H1 (cell line): ENCODE data around the gene GALNT2. TPM values are rescaled to one million over a fixed set of nuclear protein-coding genes. Genes with fewer than 3 reads are reported as not detected.

Experiments used
- CTCF ChIA-PET: fragments of 300-600 bp; sonication (Branson Sonifier 250); formaldehyde crosslinking; loops from one replicate; lab custom pipeline; 2021; ENCODE audit not compliant: partially characterized antibody; lab: Charles Lee
- POLR2A ChIA-PET: fragments of 300-600 bp; sonication (Branson Sonifier 250); formaldehyde crosslinking; loops from one replicate; lab custom pipeline; 2021; ENCODE audit warnings: inconsistent platforms; ENCODE audit not compliant: partially characterized antibody; lab: Charles Lee
- DNase-seq, 2 experiments: peaks; one replicate each; pipeline versions ENCODE4 v3.0.0 to v3.0.0-alpha.2; 2010 to 2022; ENCODE audit warnings: low spot score in 2 of 2, low read depth in 1 of 2, mixed read lengths in 1 of 2
- FAIRE-seq: peaks from 2 replicates; lab custom pipeline; 2011; peaks lifted over from hg19 to GRCh38; lab: Jason Lieb, UNC
- H2AFZ ChIP-seq: 2 replicates; pipeline ENCODE4 v1.8.1; 2012; ENCODE audit warnings: low read length, inconsistent platforms
- H2AK5ac ChIP-seq: 2 replicates; pipeline ENCODE4 v1.6.1; 2013; ENCODE audit warnings: low read depth, low read length
- H2BK120ac ChIP-seq: replicated peaks from 2 replicates; pipeline ENCODE3; 2013; ENCODE audit warnings: low read depth, low read length, inconsistent platforms
- H2BK12ac ChIP-seq: 2 replicates; pipeline ENCODE4 v1.6.1; 2013; ENCODE audit warnings: low read depth, low read length
- H2BK15ac ChIP-seq: 2 replicates; pipeline ENCODE4 v1.6.1; 2013; ENCODE audit warnings: low read length
- H2BK20ac ChIP-seq: 2 replicates; pipeline ENCODE4 v1.6.1; 2013; ENCODE audit warnings: low read length
- H2BK5ac ChIP-seq: 2 replicates; pipeline ENCODE4 v1.6.1; 2013; ENCODE audit warnings: low read depth, low read length
- H3K14ac ChIP-seq: 2 replicates; pipeline ENCODE4 v1.6.1; 2013; ENCODE audit warnings: inconsistent platforms; ENCODE audit not compliant: insufficient read length
- H3K18ac ChIP-seq: 2 replicates; pipeline ENCODE4 v1.6.1; 2013; ENCODE audit warnings: low read length; ENCODE audit errors: extremely low read depth
- H3K23ac ChIP-seq: 2 replicates; pipeline ENCODE4 v1.6.1; 2013; ENCODE audit warnings: inconsistent platforms; ENCODE audit not compliant: insufficient read length
- H3K23me2 ChIP-seq: 2 replicates; pipeline ENCODE4 v1.6.1; 2013; ENCODE audit warnings: low read depth, low read length
- H3K27ac ChIP-seq: 2 replicates; pipeline ENCODE4 v1.6.1; 2011; ENCODE audit warnings: low read depth, low read length, inconsistent platforms
- H3K27me3 ChIP-seq, 4 experiments: replicated peaks in 1 of 4; 1 replicate in 1 of 4; 2 replicates in 3 of 4; pipeline versions ENCODE4 v1.6.1 to v1.8.1; 2011 to 2013; ENCODE audit warnings: low read length in 3 of 4, mild to moderate bottlenecking in 3 of 4, inconsistent platforms in 2 of 4, mixed read lengths in 2 of 4, moderate library complexity in 1 of 4; ENCODE audit not compliant: control insufficient read depth in 3 of 4, insufficient read depth in 3 of 4; ENCODE audit errors: extremely low read depth in 1 of 4
- H3K36me3 ChIP-seq, 4 experiments: 2 replicates each; pipeline versions ENCODE4 v1.6.1 to v1.8.1; 2011 to 2013; ENCODE audit warnings: mild to moderate bottlenecking in 4 of 4, low read length in 3 of 4, moderate library complexity in 2 of 4, control low read depth in 1 of 4, inconsistent platforms in 1 of 4; ENCODE audit not compliant: insufficient read depth in 4 of 4, control insufficient read depth in 2 of 4
- H3K4ac ChIP-seq: replicated peaks from 2 replicates; pipeline ENCODE3; 2013; ENCODE audit warnings: low read length, low read depth, mixed read lengths, inconsistent platforms; ENCODE audit not compliant: insufficient read length
- H3K4me1 ChIP-seq, 4 experiments: replicated peaks in 1 of 4; 1 replicate in 1 of 4; 2 replicates in 3 of 4; pipeline versions ENCODE4 v1.6.1 to v1.8.1; 2011 to 2013; ENCODE audit warnings: low read length in 3 of 4, inconsistent platforms in 2 of 4, mixed read lengths in 1 of 4; ENCODE audit not compliant: insufficient read depth in 4 of 4, control insufficient read depth in 3 of 4
- H3K4me2 ChIP-seq, 2 experiments: 2 replicates each; pipeline versions ENCODE4 v1.6.1 to v1.8.1; 2011 to 2013; ENCODE audit warnings: low read depth in 2 of 2, low read length in 2 of 2, control low read depth in 1 of 2, inconsistent platforms in 1 of 2, mild to moderate bottlenecking in 1 of 2; ENCODE audit not compliant: insufficient read depth in 1 of 2
- H3K4me3 ChIP-seq, 4 experiments: fragments of 200-600, 300-600 bp in 1 of 4; sonication (generic), shearing (Covaris generic), sonication (Bioruptor Twin) in 1 of 4; 2 replicates each; pipeline versions ENCODE4 v1.5.1 to v1.8.1; 2011 to 2016; ENCODE audit warnings: low read length in 4 of 4, low read depth in 3 of 4, control low read depth in 2 of 4, inconsistent platforms in 2 of 4, mild to moderate bottlenecking in 2 of 4, mixed read lengths in 1 of 4, moderate library complexity in 1 of 4; ENCODE audit not compliant: insufficient read depth in 2 of 4; ENCODE audit errors: extremely low read depth in 1 of 4
- H3K56ac ChIP-seq: replicated peaks from 2 replicates; pipeline ENCODE3; 2013; ENCODE audit warnings: low read depth, mild to moderate bottlenecking, mixed read lengths, low read length, inconsistent platforms; ENCODE audit not compliant: insufficient read length
- H3K79me1 ChIP-seq: 2 replicates; pipeline ENCODE4 v1.6.1; 2013; ENCODE audit warnings: low read depth, low read length, control low read depth
- H3K79me2 ChIP-seq, 2 experiments: 2 replicates each; pipeline versions ENCODE4 v1.6.1 to v1.8.1; 2012 to 2013; ENCODE audit warnings: low read length in 2 of 2, mild to moderate bottlenecking in 2 of 2, inconsistent platforms in 1 of 2; ENCODE audit not compliant: insufficient read depth in 2 of 2, control insufficient read depth in 1 of 2
- H3K9ac ChIP-seq, 4 experiments: replicated peaks in 1 of 4; 1 replicate in 1 of 4; 2 replicates in 3 of 4; pipeline versions ENCODE4 v1.6.1 to v1.8.1; 2011 to 2013; ENCODE audit warnings: low read depth in 3 of 4, low read length in 3 of 4, control low read depth in 2 of 4, mild to moderate bottlenecking in 2 of 4, moderate library complexity in 2 of 4, inconsistent platforms in 1 of 4; ENCODE audit errors: extremely low read depth in 1 of 4
- H3K9me3 ChIP-seq, 2 experiments: 2 replicates each; pipeline versions ENCODE4 v1.6.1 to v1.8.1; 2012 to 2013; ENCODE audit warnings: mild to moderate bottlenecking in 2 of 2, moderate library complexity in 2 of 2, control low read depth in 1 of 2, inconsistent platforms in 1 of 2, low read depth in 1 of 2, low read length in 1 of 2, mixed read lengths in 1 of 2; ENCODE audit not compliant: insufficient read depth in 2 of 2
- H4K20me1 ChIP-seq, 2 experiments: replicated peaks in 1 of 2; 2 replicates each; pipeline versions ENCODE3 to v1.8.1; 2011 to 2013; ENCODE audit warnings: inconsistent platforms in 2 of 2, low read length in 2 of 2, mild to moderate bottlenecking in 1 of 2; ENCODE audit not compliant: insufficient read depth in 2 of 2, control insufficient read depth in 1 of 2
- H4K5ac ChIP-seq: 2 replicates; pipeline ENCODE4 v1.6.1; 2013; ENCODE audit warnings: low read length, low read depth, mixed read lengths, inconsistent platforms; ENCODE audit not compliant: insufficient read length
- H4K8ac ChIP-seq: 2 replicates; pipeline ENCODE4 v1.8.0; 2013; ENCODE audit warnings: mild to moderate bottlenecking, moderate library complexity, low read length, inconsistent platforms; ENCODE audit not compliant: insufficient read depth; ENCODE audit errors: extremely low read depth
- H4K91ac ChIP-seq: replicated peaks from 2 replicates; pipeline ENCODE3; 2013; ENCODE audit warnings: low read length, mixed read lengths, inconsistent platforms; ENCODE audit not compliant: insufficient read length
- BCL11A ChIP-seq, 2 experiments: IDR thresholded peaks; one replicate each; pipeline ENCODE4 v1.6.1; 2011; ENCODE audit warnings: low read depth in 2 of 2, low read length in 2 of 2, mild to moderate bottlenecking in 2 of 2
- CHD1 ChIP-seq: IDR thresholded peaks from 2 replicates; pipeline ENCODE4 v1.6.1; 2012; ENCODE audit warnings: low read depth, low read length, improper control_type of control experiment
- CREB1 ChIP-seq: IDR thresholded peaks from 2 replicates; pipeline ENCODE4 v1.6.1; 2012; ENCODE audit warnings: inconsistent platforms
- HDAC2 ChIP-seq, 2 experiments: fragments of 300-600 bp in 1 of 2; sonication (generic) in 1 of 2; IDR thresholded peaks; 2 replicates each; pipeline ENCODE4 v1.6.1; 2011 to 2012; ENCODE audit warnings: low read depth in 2 of 2, low read length in 2 of 2, mild to moderate bottlenecking in 2 of 2, moderate library complexity in 2 of 2, borderline replicate concordance in 1 of 2, inconsistent platforms in 1 of 2
- KDM5A ChIP-seq: fragments of 200-600 bp; IDR thresholded peaks from 2 replicates; pipeline ENCODE4 v1.7.1; 2012; ENCODE audit warnings: mild to moderate bottlenecking, low read length, inconsistent platforms, mixed read lengths
- NANOG ChIP-seq: IDR thresholded peaks from 2 replicates; pipeline ENCODE4 v1.6.1; 2011; ENCODE audit warnings: low read length, low read depth, mild to moderate bottlenecking, inconsistent platforms; ENCODE audit not compliant: insufficient read depth, poor library complexity, severe bottlenecking
- POLR2A ChIP-seq, 2 experiments: IDR thresholded peaks; 1 replicate in 1 of 2; 2 replicates in 1 of 2; pipeline ENCODE4 v1.6.1; 2011; ENCODE audit warnings: low read depth in 2 of 2, low read length in 2 of 2, mild to moderate bottlenecking in 2 of 2; ENCODE audit errors: control extremely low read depth in 1 of 2
- SAP30 ChIP-seq: fragments of 300-600 bp; sonication (generic); IDR thresholded peaks from 2 replicates; pipeline ENCODE4 v1.7.1; 2012; ENCODE audit warnings: low read length, moderate library complexity, mild to moderate bottlenecking, inconsistent platforms; ENCODE audit not compliant: insufficient read depth, insufficient replicate concordance
- SIX5 ChIP-seq: IDR thresholded peaks from 2 replicates; pipeline ENCODE4 v1.6.1; 2011; ENCODE audit warnings: mild to moderate bottlenecking, low read depth, low read length
- TAF1 ChIP-seq: IDR thresholded peaks from 2 replicates; pipeline ENCODE4 v1.6.1; 2011; ENCODE audit warnings: mild to moderate bottlenecking, low read depth, low read length
- TAF7 ChIP-seq: optimal IDR thresholded peaks from 2 replicates; pipeline ENCODE3; 2011; ENCODE audit warnings: low read depth, mild to moderate bottlenecking, inconsistent platforms, low read length, moderate library complexity, borderline replicate concordance
- ZNF274 ChIP-seq: IDR thresholded peaks from 2 replicates; pipeline ENCODE4 v1.7.0; 2012; ENCODE audit warnings: low read length, borderline replicate concordance; ENCODE audit errors: extremely low read depth
- WGBS, 2 experiments: shearing (Covaris generic) in 1 of 2; methylation state at CpG; one replicate each; pipeline versions ENCODE4 v1.1.6 to v1.1.7; 2013 to 2015; ENCODE audit warnings: low lambda C conversion rate in 2 of 2, mixed read lengths in 2 of 2, inconsistent platforms in 1 of 2, low coverage in 1 of 2, missing lambda C conversion rate in 1 of 2; ENCODE audit not compliant: insufficient replicate concordance in 2 of 2, insufficient coverage in 1 of 2, insufficient read length in 1 of 2; ENCODE audit errors: extremely low coverage in 1 of 2, missing lambda C conversion rate in 1 of 2; 5-methylcytosine and 5-hydroxymethylcytosine counted together
- polyA plus RNA-seq, 7 experiments: library from polyadenylated mRNA; depleted of rRNA in 3 of 7; stranded (reverse) in 5 of 7; unstranded in 2 of 7; fragments of >200 nt in 5 of 7; fragments of 200-250 nt in 2 of 7; gene quantifications; 1 replicate in 5 of 7; 2 replicates in 1 of 7; 4 replicates in 1 of 7; pipeline versions ENCODE4 v1.2.1 to v1.2.3, GENCODE V29; 2011 to 2013; ENCODE audit warnings: missing spikeins in 2 of 7, mixed read lengths in 2 of 7
- total RNA-seq: library from RNA; stranded (reverse); fragmentation: NEBNext Ultra II Directional; extraction: Animal tissue kit (Norgen Biotek cat#: 25700); gene quantifications from 2 replicates; pipeline ENCODE4 v1.2.1, GENCODE V29; 2021
- TF ChIP-seq, protein P1 (sequence below): IDR thresholded peaks from 2 replicates; pipeline ENCODE4 v1.6.1; 2012; ENCODE audit warnings: inconsistent platforms

GALNT2 gene
- total and polyA plus RNA-seq, 2 of the 8 experiments (the other 6 are each of a cell fraction or from before 2014, with no cell fraction given): 34.5 to 75.3 TPM

- peak overlapping the region; percentile 60 to 91 (median 76); a peak in 7 of 8 replicates for H3K4me3 ChIP-seq
- DNase-seq (no peak), FAIRE-seq (no peak)
- no peak overlapping the region for H3K27ac ChIP-seq
- no peak overlapping the region for H2BK12ac ChIP-seq
- peaks cover 5 to 10% (median 7%) of the 10 kb centered on the region in 4 experiments; a peak in 5 of 7 replicates for H3K4me1 ChIP-seq
- TF ChIP-seq TAF1 (no peak; the same call in 1 of the 2 replicates), CREB1 (no peak), SIX5 (no peak), SAP30 (no peak), TAF7 (no peak), CHD1 (no peak), NANOG (no peak), HDAC2 (IDR thresholded peaks at IDR 0.05; ENCODE audit: borderline replicate concordance in 1 of 2, low read depth in 2 of 2, low read length in 2 of 2) (no peak), POLR2A (IDR thresholded peaks at IDR 0.05; ENCODE audit: control extremely low read depth in 1 of 2, low read depth in 2 of 2, low read length in 2 of 2) (no peak), KDM5A (no peak), BCL11A (IDR thresholded peaks at IDR 0.05; ENCODE audit: low read depth in 2 of 2, low read length in 2 of 2) (no peak), ZNF274 (no peak)
- TF ChIP-seq, protein P1, sequence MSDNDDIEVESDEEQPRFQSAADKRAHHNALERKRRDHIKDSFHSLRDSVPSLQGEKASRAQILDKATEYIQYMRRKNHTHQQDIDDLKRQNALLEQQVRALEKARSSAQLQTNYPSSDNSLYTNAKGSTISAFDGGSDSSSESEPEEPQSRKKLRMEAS: no peak
- peaks cover 8% of the 10 kb centered on the region; the same call in 1 of the 2 replicates for H3K23me2 ChIP-seq
- H4K91ac ChIP-seq: no peak overlapping the region
- H3K27me3 ChIP-seq: peaks cover 0 to 7% (median 0%) of the 10 kb centered on the region in 4 experiments; a peak in 2 of 7 replicates
- H2AFZ ChIP-seq: no peak overlapping the region
- CTCF ChIA-PET: no interaction called here
- no peak overlapping the region for H2AK5ac ChIP-seq
- POLR2A ChIA-PET: interaction anchor here (0.6 kb wide), 1 partner anchor 395 kb away, joined by 3 read pairs; no protein-coding TSS in a partner anchor
- no peak overlapping the region for H3K14ac ChIP-seq
- H3K9ac ChIP-seq: no peak overlapping the region; a peak in 1 of 7 replicates
- H3K56ac ChIP-seq: no peak overlapping the region
- no peak overlapping the region for H2BK5ac ChIP-seq
- peak overlapping the region; percentile 82 to 83 for H3K4me2 ChIP-seq
- no peaks in the 10 kb centered on the region for H3K36me3 ChIP-seq
- H4K5ac ChIP-seq: no peak overlapping the region
- no peak overlapping the region for H2BK20ac ChIP-seq
- no peak overlapping the region for H3K23ac ChIP-seq
- H2BK15ac ChIP-seq: no peak overlapping the region
- peaks cover 8 to 18% of the 10 kb centered on the region in 2 experiments for H4K20me1 ChIP-seq
- H3K79me2 ChIP-seq: peaks cover 12 to 55% of the 10 kb centered on the region in 2 experiments
- H3K18ac ChIP-seq: no peak overlapping the region
- 41% methylated on average over 9 of the region's 9 CpGs; no CpG with 5 or more reads in 1 of the 2 experiments for WGBS, 2 experiments
- H4K8ac ChIP-seq: no peak overlapping the region
- no peaks in the 10 kb centered on the region for H3K9me3 ChIP-seq
- H3K79me1 ChIP-seq: peaks cover 14% of the 10 kb centered on the region; the same call in 1 of the 2 replicates
- H3K4ac ChIP-seq: no peak overlapping the region
- H2BK120ac ChIP-seq: no peak overlapping the region
These were observed 1.5 kb downstream of the GALNT2 start for GRCh38 chr1:230068621-230068873.
